Activated CD8-positive, alpha-beta T cell treated with anti-CD3 and anti-CD28 coated beads for 36 hours (primary cell): Measurements from ENCODE around the gene IGFN1. TPM values are rescaled to one million over a fixed set of nuclear protein-coding genes. Genes with fewer than 3 reads are reported as not detected.

Experiments
- ATAC-seq: fragments of 200-7000 bp; cut with Tn5 transposase; one replicate; pipeline ENCODE4 v1.10.0; 2021; ENCODE audit warnings: mild to moderate bottlenecking, moderate library complexity
- CTCF ChIA-PET: fragments of 350-600 bp; sonication (Branson Sonifier 250); formaldehyde crosslinking; loops from one replicate; lab custom pipeline; 2021; ENCODE audit warnings: antibody characterized with exemption; lab: Charles Lee
- POLR2A ChIA-PET: fragments of 350-600 bp; sonication (Branson Sonifier 250); formaldehyde crosslinking; loops from one replicate; lab custom pipeline; 2021; ENCODE audit warnings: antibody characterized with exemption; lab: Charles Lee
- DNase-seq: peaks from one replicate; pipeline ENCODE4 v3.0.0-alpha.2; 2020
- H3K27ac Mint-ChIP-seq: one replicate; pipeline ENCODE4 v1.8.0; 2021; ENCODE audit warnings: mild to moderate bottlenecking, mixed read lengths
- H3K27me3 Mint-ChIP-seq: one replicate; pipeline ENCODE4 v1.8.0; 2021; ENCODE audit warnings: mixed read lengths
- H3K36me3 Mint-ChIP-seq: one replicate; pipeline ENCODE4 v1.8.0; 2021; ENCODE audit warnings: low read depth, mixed read lengths
- H3K4me1 Mint-ChIP-seq: one replicate; pipeline ENCODE4 v1.8.0; 2021; ENCODE audit warnings: low read depth, mixed read lengths
- H3K4me3 Mint-ChIP-seq: one replicate; pipeline ENCODE4 v1.8.0; 2021; ENCODE audit warnings: mild to moderate bottlenecking, moderate library complexity, mixed read lengths
- H3K9me3 Mint-ChIP-seq: one replicate; pipeline ENCODE4 v1.8.0; 2021; ENCODE audit warnings: mixed read lengths
- intact Hi-C: fragments of 100-400 bp; cut with micrococcal nuclease; formaldehyde crosslinking; loops from one replicate; pipeline ENCODE4 v1.10.0; 2022
- total RNA-seq, 2 experiments: library from RNA; stranded (reverse); gene quantifications; one replicate each; pipeline ENCODE4 v1.2.3, GENCODE V29; 2021
- TF ChIP-seq, protein P1 (sequence below): fragments of 200-600 bp; IDR thresholded peaks from one replicate; pipeline ENCODE4 v1.8.0; 2022; ENCODE audit warnings: antibody characterized with exemption, mild to moderate bottlenecking

The IGFN1 gene
- total RNA-seq, 2 experiments from 2014 or later = not detected

DNA sequence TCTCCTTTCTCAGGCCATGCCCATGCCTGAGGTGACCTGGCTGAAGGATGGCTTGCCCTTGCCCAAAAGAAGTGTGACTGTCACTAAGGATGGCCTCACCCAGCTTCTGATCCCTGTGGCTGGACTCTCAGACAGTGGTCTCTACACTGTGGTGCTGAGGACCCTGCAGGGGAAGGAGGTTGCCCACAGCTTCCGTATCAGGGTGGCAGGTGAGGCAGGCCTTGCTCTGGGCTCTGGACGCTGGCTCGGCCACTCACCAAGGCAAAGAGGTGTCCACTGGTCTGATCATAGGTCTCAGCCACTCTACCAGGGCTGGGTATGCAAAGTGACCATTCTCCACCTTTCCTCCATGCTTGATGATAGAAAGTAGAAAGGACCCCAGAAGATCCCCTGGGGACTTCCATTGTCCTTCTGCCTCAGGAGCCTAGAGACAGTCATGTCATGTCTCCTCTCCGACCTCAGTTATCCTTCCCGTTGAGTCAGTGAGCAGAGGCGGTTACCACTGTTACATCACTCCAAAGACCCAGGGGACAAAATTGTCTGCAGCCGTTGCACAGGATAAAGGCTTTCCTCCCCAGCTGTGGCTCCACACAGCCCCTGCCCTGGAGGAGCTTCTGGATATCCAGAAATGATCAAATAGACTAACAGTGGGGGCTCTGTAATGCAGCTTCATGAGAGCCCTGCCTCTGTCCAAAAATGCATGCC, 34.2 kb downstream of the IGFN1 start:
- H3K27ac Mint-ChIP-seq = no peak overlapping the region
- H3K9me3 Mint-ChIP-seq = no peaks in the 10 kb centered on the region
- H3K4me1 Mint-ChIP-seq = no peaks in the 10 kb centered on the region
- no peak overlapping the region for H3K4me3 Mint-ChIP-seq
- ChIA-PET POLR2A (no interaction called here), CTCF (interaction anchor here (1.1 to 1.2 kb wide), 2 partner anchors 71 to 288 kb away, joined by 3 to 4 read pairs; partner anchors contain the start of gene TMEM9)
- TF ChIP-seq, protein P1, sequence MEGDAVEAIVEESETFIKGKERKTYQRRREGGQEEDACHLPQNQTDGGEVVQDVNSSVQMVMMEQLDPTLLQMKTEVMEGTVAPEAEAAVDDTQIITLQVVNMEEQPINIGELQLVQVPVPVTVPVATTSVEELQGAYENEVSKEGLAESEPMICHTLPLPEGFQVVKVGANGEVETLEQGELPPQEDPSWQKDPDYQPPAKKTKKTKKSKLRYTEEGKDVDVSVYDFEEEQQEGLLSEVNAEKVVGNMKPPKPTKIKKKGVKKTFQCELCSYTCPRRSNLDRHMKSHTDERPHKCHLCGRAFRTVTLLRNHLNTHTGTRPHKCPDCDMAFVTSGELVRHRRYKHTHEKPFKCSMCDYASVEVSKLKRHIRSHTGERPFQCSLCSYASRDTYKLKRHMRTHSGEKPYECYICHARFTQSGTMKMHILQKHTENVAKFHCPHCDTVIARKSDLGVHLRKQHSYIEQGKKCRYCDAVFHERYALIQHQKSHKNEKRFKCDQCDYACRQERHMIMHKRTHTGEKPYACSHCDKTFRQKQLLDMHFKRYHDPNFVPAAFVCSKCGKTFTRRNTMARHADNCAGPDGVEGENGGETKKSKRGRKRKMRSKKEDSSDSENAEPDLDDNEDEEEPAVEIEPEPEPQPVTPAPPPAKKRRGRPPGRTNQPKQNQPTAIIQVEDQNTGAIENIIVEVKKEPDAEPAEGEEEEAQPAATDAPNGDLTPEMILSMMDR = no peak
- no peaks in the 10 kb centered on the region for H3K27me3 Mint-ChIP-seq
- H3K36me3 Mint-ChIP-seq = no peaks in the 10 kb centered on the region
- intact Hi-C loops = no loop called here
- DNase-seq (no peak), ATAC-seq (no peak)

DNA sequence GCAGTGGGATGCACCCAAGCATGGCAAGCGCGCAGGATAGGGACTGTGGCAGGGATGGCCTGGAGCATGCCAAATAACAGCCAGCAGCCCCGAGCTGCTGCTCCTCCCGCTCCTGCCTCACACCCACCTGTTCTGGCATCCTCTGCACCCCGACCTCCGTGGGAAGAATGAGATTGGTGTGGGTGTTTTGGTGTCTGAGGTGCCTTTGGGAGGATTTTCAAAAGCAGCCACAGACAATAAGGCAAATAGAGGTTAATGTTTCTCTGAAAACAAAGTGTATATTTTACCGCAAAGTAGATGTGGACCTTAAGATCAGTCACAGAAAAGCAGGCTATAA, 35.5 kb downstream of the IGFN1 start:
- no peak overlapping the region for H3K27ac Mint-ChIP-seq
- TF ChIP-seq, protein P1 = no peak
- intact Hi-C loops = no loop called here
- H3K9me3 Mint-ChIP-seq = no peaks in the 10 kb centered on the region
- ChIA-PET POLR2A (no interaction called here), CTCF (interaction anchor here (1.1 to 2.2 kb wide), 2 partner anchors 136 to 246 kb away, joined by 3 to 8 read pairs; no protein-coding TSS in a partner anchor)
- H3K36me3 Mint-ChIP-seq = no peaks in the 10 kb centered on the region
- no peaks in the 10 kb centered on the region for H3K4me1 Mint-ChIP-seq
- ATAC-seq = no peak
- peaks cover 3% of the 10 kb centered on the region for H3K27me3 Mint-ChIP-seq
- DNase-seq = no peak
- H3K4me3 Mint-ChIP-seq = no peak overlapping the region

DNA sequence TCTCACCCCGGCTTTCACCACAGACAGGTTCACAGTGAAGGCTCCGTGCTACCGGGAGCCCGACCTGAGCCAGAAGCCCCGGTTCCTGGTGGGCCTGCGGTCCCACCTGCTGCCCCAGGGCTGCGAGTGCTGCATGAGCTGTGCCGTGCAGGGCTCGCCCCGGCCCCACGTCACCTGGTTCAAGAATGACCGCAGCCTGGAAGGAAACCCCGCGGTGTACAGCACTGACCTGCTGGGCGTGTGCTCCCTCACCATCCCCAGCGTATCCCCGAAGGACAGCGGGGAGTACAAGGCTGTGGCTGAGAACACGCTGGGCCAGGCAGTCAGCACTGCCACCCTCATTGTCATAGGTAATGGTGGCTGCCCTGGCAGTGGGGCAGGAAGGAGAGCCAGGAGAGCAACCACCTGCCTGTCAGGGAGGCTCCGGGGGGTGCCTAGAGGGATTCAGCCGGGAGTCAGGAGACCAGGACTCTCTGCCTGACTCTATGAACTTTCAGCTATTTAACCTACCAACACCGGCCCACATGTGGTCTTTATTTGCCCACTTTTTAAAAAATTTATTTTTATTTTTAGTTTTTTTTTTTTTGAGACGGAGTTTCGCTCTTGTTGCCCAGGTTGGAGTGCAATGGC, 36.4 kb downstream of the IGFN1 start:
- CTCF ChIA-PET = interaction anchor here (1.1 to 2.2 kb wide), 2 partner anchors 135 to 247 kb away, joined by 3 to 8 read pairs; no protein-coding TSS in a partner anchor

DNA sequence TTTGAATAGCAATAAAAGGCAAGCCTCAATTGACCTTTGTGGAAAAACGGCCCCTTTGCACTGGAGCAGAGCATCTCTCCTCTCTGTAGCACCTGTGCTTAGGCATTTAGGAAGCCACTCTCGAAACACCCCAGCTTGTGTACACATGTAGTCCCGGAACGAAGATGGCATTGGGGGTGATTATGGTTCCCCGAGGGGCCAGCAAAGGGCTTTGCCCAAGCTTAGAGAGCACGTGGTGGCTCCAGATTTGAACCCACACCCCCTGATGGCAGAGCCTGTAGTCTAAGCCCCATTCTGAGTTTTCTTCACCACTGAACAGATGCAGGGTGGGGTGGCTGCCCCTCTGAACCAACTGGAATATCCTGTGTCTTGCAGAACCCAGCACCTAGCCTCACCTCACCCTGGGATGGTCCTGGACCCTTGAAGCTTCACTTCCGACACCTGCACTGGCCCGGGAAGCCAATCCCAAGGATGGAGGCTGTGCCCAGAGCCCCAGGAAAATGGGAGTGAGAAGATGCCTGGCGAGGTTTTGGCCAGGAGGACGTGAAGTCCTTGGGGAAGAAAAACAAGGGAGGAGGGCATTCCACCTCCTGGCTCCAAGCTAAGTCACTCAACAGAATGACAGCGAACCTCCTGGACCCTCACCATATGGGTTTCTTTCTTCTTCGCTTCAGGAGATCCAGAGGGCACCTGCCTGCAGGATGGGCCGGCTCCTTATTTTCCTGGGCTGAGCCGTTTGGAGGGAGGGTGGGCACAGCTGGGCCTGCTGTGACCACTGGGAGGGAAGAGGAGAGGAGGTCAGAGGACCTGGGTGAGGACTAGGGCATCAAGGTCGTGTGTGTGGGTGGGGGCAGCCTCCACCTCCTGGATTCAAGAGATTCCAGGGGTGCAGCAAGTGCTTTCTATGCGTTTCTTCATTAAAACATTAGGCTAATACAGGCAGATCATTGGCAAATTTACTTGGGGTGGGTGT, 37.7 kb downstream of the IGFN1 start:
- no peak for ATAC-seq
- intact Hi-C loops = no loop called here
- CTCF ChIA-PET = interaction anchor here (2.2 kb wide), 1 partner anchor 134 kb away, joined by 8 read pairs; no protein-coding TSS in a partner anchor
- no peaks in the 10 kb centered on the region for H3K36me3 Mint-ChIP-seq
- TF ChIP-seq, protein P1 = no peak
- H3K27ac Mint-ChIP-seq = no peak overlapping the region
- POLR2A ChIA-PET = no interaction called here
- H3K27me3 Mint-ChIP-seq = peaks cover 8% of the 10 kb centered on the region
- DNase-seq = no peak
- peaks cover under 1% of the 10 kb centered on the region for H3K9me3 Mint-ChIP-seq
- H3K4me3 Mint-ChIP-seq = no peak overlapping the region
- no peaks in the 10 kb centered on the region for H3K4me1 Mint-ChIP-seq

More for the DNA sequence above, 36.4 kb downstream of the IGFN1 start:
- no peak for DNase-seq
- no peak for ATAC-seq
- TF ChIP-seq, protein P1 = no peak
- no peak overlapping the region for H3K27ac Mint-ChIP-seq
- no peaks in the 10 kb centered on the region for H3K9me3 Mint-ChIP-seq
- POLR2A ChIA-PET = no interaction called here
- intact Hi-C loops = no loop called here
- no peaks in the 10 kb centered on the region for H3K4me1 Mint-ChIP-seq
- H3K36me3 Mint-ChIP-seq = no peaks in the 10 kb centered on the region
- peaks cover 6% of the 10 kb centered on the region for H3K27me3 Mint-ChIP-seq
- no peak overlapping the region for H3K4me3 Mint-ChIP-seq
